ENCODE results near the gene ZDHHC8. TPM values are rescaled to one million over a fixed set of nuclear protein-coding genes. Genes with fewer than 3 reads are reported as not detected.

ZDHHC8 gene
- total RNA-seq, 1 experiment from 2014 or later: 51.7 TPM

- no peak overlapping the region for H4K91ac ChIP-seq (ENCODE audit: insufficient read length, low read depth, low read length)
- H2BK15ac ChIP-seq (ENCODE audit: low read depth, low read length): no peak overlapping the region
- H3K9ac ChIP-seq (ENCODE audit: extremely low read depth, insufficient read length, low read length): no peak overlapping the region
- H2AFZ ChIP-seq (ENCODE audit: low read length): no peak overlapping the region
- no peak overlapping the region for H2AK5ac ChIP-seq (ENCODE audit: insufficient read length, low read length)
- H3K4me1 ChIP-seq (ENCODE audit: insufficient read depth, low read length): no peaks in the 10 kb centered on the region
- no peak for DNase-seq
- Mint-ChIP-seq H3K9me3 (no peaks in the 10 kb centered on the region; a peak in 1 of 5 replicates), H3K4me3 (no peak overlapping the region), H3K27me3 (ENCODE audit: low read depth) (no peaks in the 10 kb centered on the region; the same call in 1 of the 2 replicates), H3K36me3 (ENCODE audit: insufficient read depth in 1 of 3, low read depth in 3 of 3) (no peaks in the 10 kb centered on the region), H3K27ac (no peak overlapping the region), H3K4me1 (peaks cover 3 to 21% of the 10 kb centered on the region in 2 experiments; a peak in 2 of 4 replicates)
- H4K8ac ChIP-seq (replicated peaks; ENCODE audit: insufficient read length, low read depth, low read length): no peak overlapping the region
- H2BK20ac ChIP-seq (ENCODE audit: low read depth, low read length, poor library complexity, severe bottlenecking): no peak overlapping the region
- no peaks in the 10 kb centered on the region for H4K20me1 ChIP-seq (ENCODE audit: control insufficient read depth, insufficient read depth, insufficient read length)
- no peak overlapping the region for H3T11ph ChIP-seq (ENCODE audit: low read length)
- H3K4ac ChIP-seq (ENCODE audit: low read depth, low read length): no peak overlapping the region
- no peak overlapping the region for H3K27ac ChIP-seq (ENCODE audit: insufficient read length, low read depth, low read length)
- TF ChIP-seq, protein P1, sequence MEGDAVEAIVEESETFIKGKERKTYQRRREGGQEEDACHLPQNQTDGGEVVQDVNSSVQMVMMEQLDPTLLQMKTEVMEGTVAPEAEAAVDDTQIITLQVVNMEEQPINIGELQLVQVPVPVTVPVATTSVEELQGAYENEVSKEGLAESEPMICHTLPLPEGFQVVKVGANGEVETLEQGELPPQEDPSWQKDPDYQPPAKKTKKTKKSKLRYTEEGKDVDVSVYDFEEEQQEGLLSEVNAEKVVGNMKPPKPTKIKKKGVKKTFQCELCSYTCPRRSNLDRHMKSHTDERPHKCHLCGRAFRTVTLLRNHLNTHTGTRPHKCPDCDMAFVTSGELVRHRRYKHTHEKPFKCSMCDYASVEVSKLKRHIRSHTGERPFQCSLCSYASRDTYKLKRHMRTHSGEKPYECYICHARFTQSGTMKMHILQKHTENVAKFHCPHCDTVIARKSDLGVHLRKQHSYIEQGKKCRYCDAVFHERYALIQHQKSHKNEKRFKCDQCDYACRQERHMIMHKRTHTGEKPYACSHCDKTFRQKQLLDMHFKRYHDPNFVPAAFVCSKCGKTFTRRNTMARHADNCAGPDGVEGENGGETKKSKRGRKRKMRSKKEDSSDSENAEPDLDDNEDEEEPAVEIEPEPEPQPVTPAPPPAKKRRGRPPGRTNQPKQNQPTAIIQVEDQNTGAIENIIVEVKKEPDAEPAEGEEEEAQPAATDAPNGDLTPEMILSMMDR (conservative IDR thresholded peaks at IDR 0.05): no peak
- no peaks in the 10 kb centered on the region for H3K79me2 ChIP-seq (ENCODE audit: insufficient read depth, low read length)
- H2BK120ac ChIP-seq (ENCODE audit: low read depth, low read length, poor library complexity, severe bottlenecking): no peak overlapping the region
- H2BK12ac ChIP-seq (ENCODE audit: insufficient read length, low read depth, low read length): no peak overlapping the region
- H3K23ac ChIP-seq (ENCODE audit: insufficient read length, low read depth, low read length): no peak overlapping the region
- H3K23me2 ChIP-seq (ENCODE audit: insufficient read length, low read depth, low read length, poor library complexity, severe bottlenecking): no peaks in the 10 kb centered on the region
- no peaks in the 10 kb centered on the region for H3K27me3 ChIP-seq (ENCODE audit: insufficient read depth, low read length)
- no peak overlapping the region for H3K56ac ChIP-seq (ENCODE audit: insufficient read length, low read depth, low read length)
- H3K4me2 ChIP-seq (ENCODE audit: insufficient read depth, insufficient read length, low read length): no peak overlapping the region
- no peak overlapping the region for H3K18ac ChIP-seq (ENCODE audit: insufficient read length, low read depth, low read length)
- no peak overlapping the region for H4K5ac ChIP-seq (ENCODE audit: insufficient read length, low read depth, low read length)
- H2BK5ac ChIP-seq (ENCODE audit: insufficient read length, low read length): no peak overlapping the region
- WGBS (ENCODE audit: extremely low coverage, insufficient read length, low lambda C conversion rate): no CpG with 5 or more reads among the region's 12 CpGs
- H3K79me1 ChIP-seq (ENCODE audit: insufficient read depth, low read depth, low read length, poor library complexity, severe bottlenecking): no peaks in the 10 kb centered on the region
- no peak overlapping the region for H3K14ac ChIP-seq (ENCODE audit: insufficient read depth, low read length)
- H3K9me3 ChIP-seq (ENCODE audit: control insufficient read depth, low read depth, low read length): no peaks in the 10 kb centered on the region
These were observed 43.9 kb downstream of the ZDHHC8 start for GRCh38 chr22:20175597-20175900.
